Esophagus squamous epithelium (tissue), 4 donors: ENCODE measurements around the gene RFTN1.

Source experiments
- CTCF ChIP-seq, 6 experiments: fragments of 450-650 bp in 4 of 6; fragments of 200-600 bp in 2 of 6; sonication (generic) in 2 of 6; IDR thresholded peaks; one replicate each; pipeline ENCODE4 v1.5.1; 2016 to 2019; ENCODE audit warnings: antibody characterized with exemption in 6 of 6, mild to moderate bottlenecking in 4 of 6, moderate library complexity in 4 of 6
- POLR2A ChIP-seq, 4 donors: fragments of 450-650 bp; IDR thresholded peaks; one replicate each; pipeline ENCODE4 v1.6.1; 2017; ENCODE audit warnings: antibody characterized with exemption in 4 of 4, mild to moderate bottlenecking in 4 of 4, moderate library complexity in 3 of 4

GRCh38 chr3:16417945-16418739 is 95.4 kb downstream of the RFTN1 start:
- TF ChIP-seq CTCF (IDR thresholded peaks at IDR 0.05), result no peak
- TF ChIP-seq POLR2A (IDR thresholded peaks at IDR 0.05), result no peak
